A549 (cell line): ENCODE data around the gene SPATA9.

Source experiments
- CHD2 ChIP-seq: fragments of 150-350 bp; IDR thresholded peaks from 2 replicates; pipeline ENCODE4 v1.6.1; 2014; ENCODE audit warnings: low read length; ENCODE audit not compliant: partially characterized antibody
- CTCF ChIP-seq: fragments of >200 bp; sonication (Bioruptor Twin); formaldehyde crosslinking; IDR thresholded peaks from 3 replicates; pipeline ENCODE4 v1.5.1; 2016
- HDAC2 ChIP-seq: fragments of 200-600 bp; sonication (generic); IDR thresholded peaks from 2 replicates; pipeline ENCODE4 v1.6.1; 2016
- KDM5A ChIP-seq: fragments of 200-600 bp; sonication (generic); IDR thresholded peaks from 2 replicates; pipeline ENCODE4 v1.6.1; 2016; ENCODE audit warnings: antibody characterized with exemption, mild to moderate bottlenecking
- NFE2L2 ChIP-seq: fragments of 150-350 bp; conservative IDR thresholded peaks from 2 replicates; pipeline ENCODE4 v1.6.1; 2014; ENCODE audit warnings: low read length
- USF2 ChIP-seq: fragments of 450-650 bp; IDR thresholded peaks from 2 replicates; pipeline ENCODE4 v1.6.1; 2014; ENCODE audit warnings: antibody characterized with exemption

GRCh38 chr5:95644351-95645042 lies 38.3 kb downstream of the SPATA9 start:
- TF ChIP-seq CTCF (peak; percentile 82), NFE2L2 (no peak), KDM5A (no peak), CHD2 (no peak), HDAC2 (no peak), USF2 (no peak)
